Astrocyte (in vitro differentiated cells and primary cell): ENCODE results near the gene ITGA1. TPM values are rescaled to one million over a fixed set of nuclear protein-coding genes. Genes with fewer than 3 reads are reported as not detected.

Experiments used
- DNase-seq: peaks from one replicate; pipeline ENCODE4 v3.0.0-alpha.2; 2010; ENCODE audit warnings: low read depth
- FAIRE-seq: peaks from 2 replicates; lab custom pipeline; 2011; peaks lifted over from hg19 to GRCh38; lab: Jason Lieb, UNC
- H2AFZ ChIP-seq: 2 replicates; pipeline ENCODE4 v1.6.0; 2012; ENCODE audit warnings: low read depth, low read length, inconsistent platforms
- H3K27ac ChIP-seq: 2 replicates; pipeline ENCODE4 v1.5.1; 2011; ENCODE audit warnings: low read depth, low read length, inconsistent platforms
- H3K27me3 ChIP-seq: 2 replicates; pipeline ENCODE4 v1.6.0; 2011; ENCODE audit warnings: low read length, inconsistent platforms; ENCODE audit not compliant: insufficient read depth
- H3K36me3 ChIP-seq: 2 replicates; pipeline ENCODE4 v1.5.1; 2011; ENCODE audit warnings: low read length, inconsistent platforms; ENCODE audit not compliant: insufficient read depth
- H3K4me1 ChIP-seq: 2 replicates; pipeline ENCODE4 v1.5.1; 2011; ENCODE audit warnings: low read length, inconsistent platforms; ENCODE audit not compliant: insufficient read depth
- H3K4me2 ChIP-seq: 2 replicates; pipeline ENCODE4 v1.6.0; 2012; ENCODE audit warnings: low read length, inconsistent platforms
- H3K4me3 ChIP-seq: 2 replicates; pipeline ENCODE4 v1.5.1; 2011; ENCODE audit warnings: low read depth, mild to moderate bottlenecking, low read length, inconsistent platforms; ENCODE audit not compliant: insufficient read depth
- H3K79me2 ChIP-seq: 2 replicates; pipeline ENCODE4 v1.6.0; 2012; ENCODE audit warnings: mild to moderate bottlenecking, low read length, inconsistent platforms; ENCODE audit not compliant: insufficient read depth
- H3K9ac ChIP-seq: 2 replicates; pipeline ENCODE4 v1.6.0; 2012; ENCODE audit warnings: mild to moderate bottlenecking, low read length, inconsistent platforms
- H3K9me3 ChIP-seq: 2 replicates; pipeline ENCODE4 v1.5.1; 2012; ENCODE audit warnings: low read depth, mild to moderate bottlenecking, low read length, inconsistent platforms; ENCODE audit not compliant: insufficient read depth
- H4K20me1 ChIP-seq: 2 replicates; pipeline ENCODE4 v1.6.0; 2012; ENCODE audit warnings: low read length, inconsistent platforms; ENCODE audit not compliant: insufficient read depth
- H3K27ac Mint-ChIP-seq: one replicate; pipeline ENCODE4 v1.8.0; 2021; ENCODE audit warnings: mild to moderate bottlenecking, mixed read lengths; ENCODE audit not compliant: unreplicated experiment
- H3K27me3 Mint-ChIP-seq: one replicate; pipeline ENCODE4 v1.8.0; 2021; ENCODE audit warnings: low read depth, mixed read lengths; ENCODE audit not compliant: unreplicated experiment
- H3K36me3 Mint-ChIP-seq: one replicate; pipeline ENCODE4 v1.8.0; 2021; ENCODE audit warnings: low read depth, mixed read lengths; ENCODE audit not compliant: unreplicated experiment
- H3K4me1 Mint-ChIP-seq: one replicate; pipeline ENCODE4 v1.8.0; 2021; ENCODE audit warnings: low read depth, mixed read lengths; ENCODE audit not compliant: unreplicated experiment
- H3K4me3 Mint-ChIP-seq: one replicate; pipeline ENCODE4 v1.8.0; 2021; ENCODE audit warnings: mild to moderate bottlenecking, moderate library complexity, mixed read lengths; ENCODE audit not compliant: unreplicated experiment
- H3K9me3 Mint-ChIP-seq: one replicate; pipeline ENCODE4 v1.8.0; 2021; ENCODE audit warnings: mild to moderate bottlenecking, mixed read lengths; ENCODE audit not compliant: unreplicated experiment
- CTCF ChIP-seq: IDR thresholded peaks from 2 replicates; pipeline ENCODE4 v1.5.1; 2011; ENCODE audit warnings: low read depth, mild to moderate bottlenecking, inconsistent platforms, low read length, moderate library complexity; ENCODE audit not compliant: insufficient read depth
- EZH2 ChIP-seq: IDR thresholded peaks from 2 replicates; pipeline ENCODE4 v1.6.1; 2012; ENCODE audit warnings: mild to moderate bottlenecking, low read length, inconsistent platforms; ENCODE audit not compliant: insufficient read depth
- total RNA-seq: library from RNA; stranded (reverse); gene quantifications from 2 replicates; pipeline ENCODE4 v1.2.1, GENCODE V29; 2021

Gene ITGA1
- total RNA-seq, 1 donor from 2014 or later, result 73.7 TPM

DNA sequence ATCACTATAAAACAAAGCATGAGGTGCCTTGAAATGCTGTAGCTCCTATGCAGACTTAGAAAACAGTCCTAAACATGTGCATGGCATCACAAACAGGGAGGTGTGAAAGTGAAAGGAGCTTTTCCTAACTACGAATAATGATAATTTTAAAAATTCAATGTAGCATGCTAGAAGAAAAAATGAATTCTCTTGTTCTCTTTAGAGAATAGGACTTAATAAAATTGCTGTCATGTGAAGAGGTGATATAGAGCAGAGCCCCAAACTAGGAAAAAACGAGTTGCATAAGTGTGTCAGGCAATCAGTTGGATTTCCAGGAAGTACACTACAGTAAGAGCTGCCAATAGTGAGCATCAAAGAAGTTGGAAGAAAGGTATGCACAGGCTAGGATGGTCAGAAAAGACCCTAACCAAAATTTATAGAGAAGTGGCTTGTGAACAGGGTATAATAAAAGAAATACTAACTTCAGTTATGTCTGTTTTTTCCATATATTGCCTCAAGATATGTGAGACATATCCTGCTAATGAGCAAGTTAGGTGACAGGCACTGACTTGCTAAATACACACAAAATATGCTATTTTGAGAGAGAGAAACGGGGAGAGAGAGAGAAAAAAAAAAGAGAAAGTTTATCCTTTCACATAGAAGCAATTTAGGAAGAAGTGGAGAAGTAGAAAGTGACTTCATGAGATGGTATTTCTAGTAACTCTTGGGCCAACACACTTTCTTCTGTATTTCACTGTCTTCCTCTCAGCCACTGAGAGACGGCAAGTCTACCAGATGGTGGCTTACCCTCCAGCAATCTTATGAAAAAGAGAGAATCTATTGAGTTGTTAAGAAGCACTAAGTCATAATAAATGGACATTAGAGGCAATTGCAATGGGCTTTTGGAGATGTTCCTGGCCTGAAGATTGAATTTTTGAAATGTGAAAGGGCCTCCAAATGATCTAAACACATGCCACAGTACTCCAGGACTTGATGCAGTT, 219.5 kb downstream of the ITGA1 start:
- peaks cover 5% of the 10 kb centered on the region for H3K36me3 Mint-ChIP-seq

GRCh38 chr5:53008751-53009150, 221.0 kb downstream of the ITGA1 start:
- H3K36me3 ChIP-seq, result peaks cover 2% of the 10 kb centered on the region
- peaks cover 3% of the 10 kb centered on the region for H3K79me2 ChIP-seq
- H4K20me1 ChIP-seq, result no peaks in the 10 kb centered on the region
- no peak overlapping the region for H3K27ac ChIP-seq
- H3K4me3 ChIP-seq, result no peak overlapping the region
- TF ChIP-seq EZH2 (no peak), CTCF (no peak)
- Mint-ChIP-seq H3K36me3 (peaks cover 2% of the 10 kb centered on the region), H3K4me3 (no peak overlapping the region), H3K27ac (peak overlapping the region; percentile 7), H3K4me1 (peaks cover 29% of the 10 kb centered on the region), H3K27me3 (no peaks in the 10 kb centered on the region), H3K9me3 (no peaks in the 10 kb centered on the region)
- no peak overlapping the region for H2AFZ ChIP-seq
- DNase-seq (no peak), FAIRE-seq (peak; percentile 13)
- H3K9ac ChIP-seq, result no peak overlapping the region
- H3K27me3 ChIP-seq, result no peaks in the 10 kb centered on the region
- peak overlapping the region; percentile 2 for H3K4me2 ChIP-seq
- H3K9me3 ChIP-seq, result no peaks in the 10 kb centered on the region
- H3K4me1 ChIP-seq, result peaks cover 35% of the 10 kb centered on the region

More for the DNA sequence above, 219.5 kb downstream of the ITGA1 start:
- Histone ChIP-seq H3K9me3 (no peaks in the 10 kb centered on the region), H3K27me3 (no peaks in the 10 kb centered on the region), H4K20me1 (no peaks in the 10 kb centered on the region), H3K4me2 (peak overlapping the region; percentile 20), H3K4me1 (peaks cover 35% of the 10 kb centered on the region), H3K9ac (no peak overlapping the region), H3K27ac (peak overlapping the region; percentile 28), H3K4me3 (no peak overlapping the region), H2AFZ (no peak overlapping the region), H3K79me2 (peaks cover 8% of the 10 kb centered on the region), H3K36me3 (peaks cover 2% of the 10 kb centered on the region)
- H3K4me1 Mint-ChIP-seq, result peaks cover 29% of the 10 kb centered on the region
- TF ChIP-seq CTCF (no peak), EZH2 (no peak)
- FAIRE-seq, result no peak
- H3K27me3 Mint-ChIP-seq, result no peaks in the 10 kb centered on the region
- H3K4me3 Mint-ChIP-seq, result no peak overlapping the region
- no peak for DNase-seq
- H3K9me3 Mint-ChIP-seq, result no peaks in the 10 kb centered on the region
- peak overlapping the region; percentile 37 for H3K27ac Mint-ChIP-seq

Other genes with a start within 250 kb of the ITGA1 start
- 75.2 and 75.8 TPM in 2 replicates for gene PELO, start within 50 bp of the ITGA1 start, total RNA-seq
- gene ITGA2, start 201.4 kb downstream of the ITGA1 start, total RNA-seq, result 20.1 and 35.9 TPM in 2 replicates